SK-N-MC (cell line): Measurements from ENCODE around the gene CELSR1.

Experiments
- DNase-seq: peaks from one replicate; pipeline ENCODE4 v3.0.0-alpha.2; 2011; ENCODE audit warnings: low read depth, low spot score
- H3K27ac ChIP-seq: fragments of 200-600 bp; sonication (generic); 2 replicates; pipeline ENCODE4 v1.5.1; 2016; ENCODE audit warnings: mixed run types
- H3K36me3 ChIP-seq: fragments of 200-600 bp; sonication (generic); 2 replicates; pipeline ENCODE4 v1.6.1; 2017; ENCODE audit warnings: antibody characterized with exemption, low read length, mixed read lengths; ENCODE audit not compliant: insufficient read depth
- H3K4me3 ChIP-seq: fragments of 200-600 bp; sonication (generic); 2 replicates; pipeline ENCODE4 v1.5.1; 2016
- H3K9ac ChIP-seq: fragments of 200-600 bp; sonication (generic); 2 replicates; pipeline ENCODE4 v1.8.0; 2017; ENCODE audit warnings: mixed run types, mixed read lengths; ENCODE audit not compliant: insufficient read length
- H3K9me3 ChIP-seq: fragments of 200-600 bp; sonication (generic); 2 replicates; pipeline ENCODE4 v1.6.1; 2017; ENCODE audit warnings: low read depth, mild to moderate bottlenecking, antibody characterized with exemption, low read length, moderate library complexity, mixed read lengths
- EZH2 ChIP-seq: fragments of 200-600 bp; sonication (generic); IDR thresholded peaks from one replicate; pipeline ENCODE4 v1.6.1; 2017; ENCODE audit warnings: antibody characterized with exemption
- FOXP2 ChIP-seq: optimal IDR thresholded peaks from 2 replicates; pipeline ENCODE3; 2011; ENCODE audit warnings: mild to moderate bottlenecking, moderate library complexity; ENCODE audit not compliant: insufficient read depth; ENCODE audit errors: extremely low read length, control extremely low read depth
- POLR2AphosphoS5 ChIP-seq: IDR thresholded peaks from 2 replicates; pipeline ENCODE4 v1.6.1; 2012; ENCODE audit warnings: mild to moderate bottlenecking, low read depth, low read length, borderline replicate concordance

The CELSR1 gene

GRCh38 chr22:46430961-46431838, 106.2 kb downstream of the CELSR1 start:
- Histone ChIP-seq H3K9me3 (no peaks in the 10 kb centered on the region), H3K4me3 (no peak overlapping the region), H3K27ac (no peak overlapping the region), H3K9ac (no peak overlapping the region), H3K36me3 (no peaks in the 10 kb centered on the region)
- no peak for DNase-seq
- no peak for TF ChIP-seq POLR2AphosphoS5
- no peak for TF ChIP-seq FOXP2

GRCh38 chr22:46429325-46429853, 108.0 kb downstream of the CELSR1 start:
- Histone ChIP-seq H3K4me3 (no peak overlapping the region), H3K27ac (no peak overlapping the region), H3K36me3 (no peaks in the 10 kb centered on the region), H3K9me3 (0 out of 2 replicates have a peak, but pooled peaks cover 2% of the 10 kb centered on the region), H3K9ac (no peak overlapping the region)
- no peak for TF ChIP-seq POLR2AphosphoS5
- no peak for TF ChIP-seq FOXP2
- no peak for TF ChIP-seq EZH2
- no peak for DNase-seq

- DNase-seq, result no peak
- TF ChIP-seq POLR2AphosphoS5, result no peak
- TF ChIP-seq EZH2, result no peak
- TF ChIP-seq FOXP2, result no peak
- Histone ChIP-seq H3K9ac (no peak overlapping the region), H3K27ac (no peak overlapping the region), H3K9me3 (0 out of 2 replicates have a peak, but pooled peaks cover 2% of the 10 kb centered on the region), H3K4me3 (no peak overlapping the region), H3K36me3 (no peaks in the 10 kb centered on the region)
These were observed 108.7 kb downstream of the CELSR1 start for GRCh38 chr22:46428602-46429324.

GRCh38 chr22:46428171-46428570, 109.2 kb downstream of the CELSR1 start:
- no peak overlapping the region for H3K27ac ChIP-seq
- H3K9me3 ChIP-seq, result 0 out of 2 replicates have a peak, but pooled peaks cover 2% of the 10 kb centered on the region
- no peaks in the 10 kb centered on the region for H3K36me3 ChIP-seq
- no peak for DNase-seq
- H3K9ac ChIP-seq, result no peak overlapping the region
- no peak overlapping the region for H3K4me3 ChIP-seq
- TF ChIP-seq POLR2AphosphoS5, result no peak
- TF ChIP-seq EZH2, result no peak
- TF ChIP-seq FOXP2, result no peak

GRCh38 chr22:46425016-46425415, 112.4 kb downstream of the CELSR1 start:
- Histone ChIP-seq H3K4me3 (no peak overlapping the region), H3K9me3 (0 out of 2 replicates have a peak, but pooled peaks cover 2% of the 10 kb centered on the region), H3K36me3 (no peaks in the 10 kb centered on the region), H3K27ac (no peak overlapping the region), H3K9ac (no peak overlapping the region)
- TF ChIP-seq POLR2AphosphoS5, result no peak
- no peak for TF ChIP-seq EZH2
- TF ChIP-seq FOXP2, result no peak
- no peak for DNase-seq

- Histone ChIP-seq H3K4me3 (no peak overlapping the region), H3K9ac (no peak overlapping the region), H3K27ac (no peak overlapping the region), H3K36me3 (no peaks in the 10 kb centered on the region), H3K9me3 (0 out of 2 replicates have a peak, but pooled peaks cover 2% of the 10 kb centered on the region)
- no peak for TF ChIP-seq EZH2
- TF ChIP-seq POLR2AphosphoS5, result no peak
- TF ChIP-seq FOXP2, result no peak
- DNase-seq, result no peak
These were observed 112.9 kb downstream of the CELSR1 start for GRCh38 chr22:46424496-46424895.

- 0 out of 2 replicates have a peak, but pooled peaks cover 2% of the 10 kb centered on the region for H3K9me3 ChIP-seq
- no peak for TF ChIP-seq EZH2
- TF ChIP-seq POLR2AphosphoS5, result no peak
- no peak for TF ChIP-seq FOXP2
- H3K9ac ChIP-seq, result no peak overlapping the region
- no peak overlapping the region for H3K4me3 ChIP-seq
- H3K36me3 ChIP-seq, result no peaks in the 10 kb centered on the region
- H3K27ac ChIP-seq, result no peak overlapping the region
- no peak for DNase-seq
These were observed 114.5 kb downstream of the CELSR1 start for GRCh38 chr22:46422896-46423295.

GRCh38 chr22:46421267-46421666, 116.2 kb downstream of the CELSR1 start:
- H3K9ac ChIP-seq, result no peak overlapping the region

More at GRCh38 chr22:46421267-46421666, 116.2 kb downstream of the CELSR1 start:
- DNase-seq, result no peak
- H3K4me3 ChIP-seq, result no peak overlapping the region
- no peaks in the 10 kb centered on the region for H3K36me3 ChIP-seq
- H3K27ac ChIP-seq, result no peak overlapping the region
- no peak for TF ChIP-seq EZH2
- TF ChIP-seq FOXP2, result no peak
- TF ChIP-seq POLR2AphosphoS5, result no peak
- H3K9me3 ChIP-seq, result 0 out of 2 replicates have a peak, but pooled peaks cover 2% of the 10 kb centered on the region
